Measurements from ENCODE around the gene NUFIP1. TPM values are rescaled to one million over a fixed set of nuclear protein-coding genes. Genes with fewer than 3 reads are reported as not detected.

Gene NUFIP1
- total RNA-seq, 1 experiment from 2014 or later: 7.3 TPM

DNA sequence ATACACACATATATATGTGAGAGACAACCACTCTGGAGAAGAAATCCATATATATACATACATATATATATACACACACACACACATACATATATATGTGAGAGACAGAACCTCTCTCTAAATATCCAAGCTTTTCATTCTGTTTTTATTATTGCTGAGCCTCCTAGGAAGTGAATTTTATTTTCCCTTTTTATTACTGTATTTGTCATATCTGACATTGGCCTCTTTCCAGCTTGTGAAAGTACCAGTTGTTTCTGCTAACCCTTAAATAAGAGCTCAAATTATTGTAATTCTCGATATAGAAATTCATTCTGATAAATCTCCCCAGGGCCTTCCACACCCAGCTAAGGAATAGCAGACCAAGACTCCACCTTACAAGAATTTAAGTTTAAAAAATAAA lies 81.0 kb downstream of the NUFIP1 start:
- BruUV-seq (replicated peaks): no TSS peak
- Histone ChIP-seq H3F3A (ENCODE audit: insufficient read depth, low read depth) (no peaks in the 10 kb centered on the region; the same call in 1 of the 2 replicates), H3K4me1 (replicated peaks; ENCODE audit: insufficient read depth) (peaks cover 12% of the 10 kb centered on the region; the same call in 1 of the 2 replicates), H3K36me3 (ENCODE audit: low read depth) (no peaks in the 10 kb centered on the region), H4K20me1 (ENCODE audit: insufficient read depth) (no peaks in the 10 kb centered on the region), H3K4me2 (no peak overlapping the region), H3K9me3 (ENCODE audit: insufficient read depth, low read depth) (peaks cover 11% of the 10 kb centered on the region), H3K9me2 (ENCODE audit: insufficient read depth) (no peaks in the 10 kb centered on the region), H3K27ac (no peak overlapping the region), H3K79me2 (ENCODE audit: low read depth) (no peaks in the 10 kb centered on the region), H3K27me3 (ENCODE audit: insufficient read depth, low read depth) (no peaks in the 10 kb centered on the region), H3K4me3 (no peak overlapping the region), H2AFZ (no peak overlapping the region)
- TF ChIP-seq, protein P1, sequence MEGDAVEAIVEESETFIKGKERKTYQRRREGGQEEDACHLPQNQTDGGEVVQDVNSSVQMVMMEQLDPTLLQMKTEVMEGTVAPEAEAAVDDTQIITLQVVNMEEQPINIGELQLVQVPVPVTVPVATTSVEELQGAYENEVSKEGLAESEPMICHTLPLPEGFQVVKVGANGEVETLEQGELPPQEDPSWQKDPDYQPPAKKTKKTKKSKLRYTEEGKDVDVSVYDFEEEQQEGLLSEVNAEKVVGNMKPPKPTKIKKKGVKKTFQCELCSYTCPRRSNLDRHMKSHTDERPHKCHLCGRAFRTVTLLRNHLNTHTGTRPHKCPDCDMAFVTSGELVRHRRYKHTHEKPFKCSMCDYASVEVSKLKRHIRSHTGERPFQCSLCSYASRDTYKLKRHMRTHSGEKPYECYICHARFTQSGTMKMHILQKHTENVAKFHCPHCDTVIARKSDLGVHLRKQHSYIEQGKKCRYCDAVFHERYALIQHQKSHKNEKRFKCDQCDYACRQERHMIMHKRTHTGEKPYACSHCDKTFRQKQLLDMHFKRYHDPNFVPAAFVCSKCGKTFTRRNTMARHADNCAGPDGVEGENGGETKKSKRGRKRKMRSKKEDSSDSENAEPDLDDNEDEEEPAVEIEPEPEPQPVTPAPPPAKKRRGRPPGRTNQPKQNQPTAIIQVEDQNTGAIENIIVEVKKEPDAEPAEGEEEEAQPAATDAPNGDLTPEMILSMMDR (conservative IDR thresholded peaks at IDR 0.05): no peak
- no peak for TF ChIP-seq EZH2 (IDR thresholded peaks at IDR 0.05; ENCODE audit: low read depth)
- DNase-seq: no peak
- CTCF ChIA-PET: no interaction called here
- POLR2A ChIA-PET (ENCODE audit: unreplicated experiment): no interaction called here
- intact Hi-C loops (cut with micrococcal nuclease; ENCODE audit: unreplicated experiment): no loop called here

DNA sequence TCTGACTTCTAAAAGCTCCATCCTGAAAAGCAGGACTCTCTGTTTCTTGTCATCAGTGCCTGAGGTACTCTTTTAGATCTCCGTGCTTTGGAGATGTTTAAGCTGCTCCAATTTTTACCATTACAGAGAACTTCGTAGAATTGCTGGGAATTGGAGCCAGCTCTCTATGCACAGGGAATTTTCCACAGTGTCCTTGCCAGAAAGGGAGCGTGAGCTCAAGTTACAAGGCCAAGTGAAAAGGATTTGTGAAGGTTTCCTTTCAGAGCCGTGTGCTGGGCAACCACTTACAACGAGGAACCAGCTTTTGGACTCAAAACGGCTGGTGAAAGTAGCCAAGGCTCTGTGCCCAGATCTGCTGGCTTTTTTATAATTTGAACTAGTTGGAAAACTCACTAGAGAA lies 82.6 kb downstream of the NUFIP1 start:
- ChIA-PET CTCF (interaction anchor here (0.6 kb wide), 1 partner anchor 16 kb away, joined by 7 read pairs; no protein-coding TSS in a partner anchor), POLR2A (ENCODE audit: unreplicated experiment) (interaction anchor here (0.6 kb wide), 1 partner anchor 1438 kb away, joined by 3 read pairs; no protein-coding TSS in a partner anchor)
- H3K27ac ChIP-seq: no peak overlapping the region
- no peaks in the 10 kb centered on the region for H3K79me2 ChIP-seq (ENCODE audit: low read depth)
- H3K9me3 ChIP-seq (ENCODE audit: insufficient read depth, low read depth): peaks cover 20% of the 10 kb centered on the region
- H3K9me2 ChIP-seq (ENCODE audit: insufficient read depth): no peaks in the 10 kb centered on the region
- H2AFZ ChIP-seq: no peak overlapping the region
- no peak overlapping the region for H3K4me2 ChIP-seq
- DNase-seq: no peak
- peaks cover 12% of the 10 kb centered on the region; the same call in 1 of the 2 replicates for H3K4me1 ChIP-seq (replicated peaks; ENCODE audit: insufficient read depth)
- no peak for TF ChIP-seq EZH2 (IDR thresholded peaks at IDR 0.05; ENCODE audit: low read depth)
- TF ChIP-seq, protein P1 (conservative IDR thresholded peaks at IDR 0.05): no peak
- H3K36me3 ChIP-seq (ENCODE audit: low read depth): no peaks in the 10 kb centered on the region
- H4K20me1 ChIP-seq (ENCODE audit: insufficient read depth): no peaks in the 10 kb centered on the region
- intact Hi-C loops (cut with micrococcal nuclease; ENCODE audit: unreplicated experiment): no loop called here
- H3K4me3 ChIP-seq: no peak overlapping the region
- no peaks in the 10 kb centered on the region; the same call in 1 of the 2 replicates for H3F3A ChIP-seq (ENCODE audit: insufficient read depth, low read depth)
- BruUV-seq (replicated peaks): no TSS peak
- H3K27me3 ChIP-seq (ENCODE audit: insufficient read depth, low read depth): no peaks in the 10 kb centered on the region

DNA sequence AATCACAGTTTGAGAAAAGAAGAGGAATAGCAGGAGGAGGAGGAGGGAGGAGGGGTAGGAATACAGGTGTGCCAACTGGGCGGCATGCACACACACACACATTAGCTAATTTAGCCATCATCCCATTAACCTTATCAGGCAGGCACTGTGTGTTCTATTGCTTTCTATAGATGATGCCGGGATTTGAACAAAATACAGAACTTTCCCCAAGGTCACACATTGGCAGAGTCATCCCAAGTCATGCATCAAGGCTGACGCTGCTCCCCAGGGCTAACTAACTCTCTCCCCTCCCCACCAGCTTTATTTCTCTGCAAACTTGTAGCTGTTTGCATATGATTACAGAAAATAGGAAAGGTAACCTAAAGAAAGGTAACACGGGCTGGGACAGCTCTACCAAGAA lies 83.0 kb downstream of the NUFIP1 start:
- ChIA-PET POLR2A (ENCODE audit: unreplicated experiment) (interaction anchor here (0.6 kb wide), 2 partner anchors 10 to 1437 kb away, joined by 3 read pairs; no protein-coding TSS in a partner anchor), CTCF (interaction anchor here (0.6 kb wide), 1 partner anchor 17 kb away, joined by 7 read pairs; no protein-coding TSS in a partner anchor)
- H4K20me1 ChIP-seq (ENCODE audit: insufficient read depth): no peaks in the 10 kb centered on the region
- no TSS peak for BruUV-seq (replicated peaks)
- peaks cover 16% of the 10 kb centered on the region for H3K9me3 ChIP-seq (ENCODE audit: insufficient read depth, low read depth)
- no peak overlapping the region for H3K4me2 ChIP-seq
- H3K4me3 ChIP-seq: no peak overlapping the region
- peaks cover 12% of the 10 kb centered on the region; the same call in 1 of the 2 replicates for H3K4me1 ChIP-seq (replicated peaks; ENCODE audit: insufficient read depth)
- TF ChIP-seq, protein P1 (conservative IDR thresholded peaks at IDR 0.05): no peak
- TF ChIP-seq EZH2 (IDR thresholded peaks at IDR 0.05; ENCODE audit: low read depth): no peak
- intact Hi-C loops (cut with micrococcal nuclease; ENCODE audit: unreplicated experiment): no loop called here
- H3K27ac ChIP-seq: no peak overlapping the region
- no peaks in the 10 kb centered on the region for H3K27me3 ChIP-seq (ENCODE audit: insufficient read depth, low read depth)
- H3K9me2 ChIP-seq (ENCODE audit: insufficient read depth): no peaks in the 10 kb centered on the region
- no peaks in the 10 kb centered on the region; the same call in 1 of the 2 replicates for H3F3A ChIP-seq (ENCODE audit: insufficient read depth, low read depth)
- H3K79me2 ChIP-seq (ENCODE audit: low read depth): no peaks in the 10 kb centered on the region
- H2AFZ ChIP-seq: no peak overlapping the region
- H3K36me3 ChIP-seq (ENCODE audit: low read depth): no peaks in the 10 kb centered on the region
- DNase-seq: no peak
